Neural progenitor cell (in vitro differentiated cells): Measurements from ENCODE around the gene RER1.

Experiments used
- CTCF ChIP-seq: fragments of 200-600 bp; sonication (generic); IDR thresholded peaks from 2 replicates; pipeline ENCODE4 v1.5.1; 2017; ENCODE audit warnings: antibody characterized with exemption, mild to moderate bottlenecking
- EZH2phosphoT487 ChIP-seq: fragments of 200-600 bp; sonication (generic); IDR thresholded peaks from 2 replicates; pipeline ENCODE4 v1.6.1; 2017; ENCODE audit warnings: antibody characterized with exemption

DNA sequence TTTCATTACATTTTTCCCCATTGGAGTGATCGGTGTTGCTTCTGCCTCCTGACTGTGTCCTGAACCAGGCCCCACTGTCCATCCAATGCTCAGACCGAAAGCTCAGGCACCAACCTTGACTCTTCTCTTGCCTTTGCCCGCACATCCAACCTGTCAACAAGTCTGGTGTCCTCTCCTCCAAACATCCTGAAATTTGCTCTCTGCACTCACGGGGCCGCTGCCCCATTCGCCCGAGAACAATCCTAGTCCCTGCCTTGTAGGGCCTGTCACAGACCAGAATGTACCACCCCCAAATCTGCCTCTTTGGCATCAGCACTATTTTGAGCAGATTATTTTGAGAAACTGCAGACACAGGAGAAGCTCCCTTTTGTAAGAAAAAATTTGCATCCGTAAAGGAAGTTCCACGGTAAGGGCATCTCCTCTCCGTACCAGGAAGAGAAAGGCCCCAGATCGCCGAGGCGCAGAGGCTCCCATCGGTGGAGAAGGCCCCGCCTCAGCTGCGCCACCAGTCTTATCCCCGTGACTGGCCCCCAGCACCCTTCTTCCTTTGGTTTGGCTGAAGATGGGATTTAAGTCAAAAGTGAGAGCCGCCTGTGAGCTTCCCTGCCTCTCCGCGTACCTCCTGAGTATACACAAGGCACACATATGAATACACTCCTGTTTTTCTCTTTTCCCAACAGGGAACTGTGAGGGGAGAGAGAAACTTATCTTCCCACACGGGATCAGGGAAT is 7.3 kb upstream of the RER1 start:
- TF ChIP-seq CTCF (no peak), EZH2phosphoT487 (no peak)
